ENCODE results near the gene SCP2. TPM values are rescaled to one million over a fixed set of nuclear protein-coding genes. Genes with fewer than 3 reads are reported as not detected.

The SCP2 gene
- total RNA-seq, 1 experiment from 2014 or later: 98.1 TPM

DNA sequence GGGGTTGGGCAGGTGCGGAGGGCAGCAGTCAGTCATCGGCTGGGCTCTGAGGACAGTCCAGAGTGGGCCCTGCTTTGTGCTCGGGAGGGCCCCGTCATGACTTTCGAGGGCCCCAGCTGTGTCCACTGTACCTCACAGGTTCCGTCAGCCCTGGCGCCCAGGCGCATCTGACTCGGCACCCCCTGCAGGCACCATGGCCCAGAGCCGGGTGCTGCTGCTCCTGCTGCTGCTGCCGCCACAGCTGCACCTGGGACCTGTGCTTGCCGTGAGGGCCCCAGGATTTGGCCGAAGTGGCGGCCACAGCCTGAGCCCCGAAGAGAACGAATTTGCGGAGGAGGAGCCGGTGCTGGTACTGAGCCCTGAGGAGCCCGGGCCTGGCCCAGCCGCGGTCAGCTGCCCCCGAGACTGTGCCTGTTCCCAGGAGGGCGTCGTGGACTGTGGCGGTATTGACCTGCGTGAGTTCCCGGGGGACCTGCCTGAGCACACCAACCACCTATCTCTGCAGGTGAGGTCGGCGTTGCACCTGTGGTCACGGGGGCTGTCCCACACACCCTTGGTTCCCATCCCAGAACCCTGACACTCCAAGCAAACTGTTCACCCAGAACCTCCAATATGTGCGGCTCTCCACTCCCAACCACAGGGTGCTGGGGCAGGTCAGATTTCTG lies 142.7 kb downstream of the SCP2 start:
- DNase-seq (ENCODE audit: low read depth, low spot score): no peak
- in situ Hi-C loops (cut with HindIII; ENCODE audit: low pct_unique_long_range_greater_than_20kb, low sequenced_read_pairs): no loop called here

DNA sequence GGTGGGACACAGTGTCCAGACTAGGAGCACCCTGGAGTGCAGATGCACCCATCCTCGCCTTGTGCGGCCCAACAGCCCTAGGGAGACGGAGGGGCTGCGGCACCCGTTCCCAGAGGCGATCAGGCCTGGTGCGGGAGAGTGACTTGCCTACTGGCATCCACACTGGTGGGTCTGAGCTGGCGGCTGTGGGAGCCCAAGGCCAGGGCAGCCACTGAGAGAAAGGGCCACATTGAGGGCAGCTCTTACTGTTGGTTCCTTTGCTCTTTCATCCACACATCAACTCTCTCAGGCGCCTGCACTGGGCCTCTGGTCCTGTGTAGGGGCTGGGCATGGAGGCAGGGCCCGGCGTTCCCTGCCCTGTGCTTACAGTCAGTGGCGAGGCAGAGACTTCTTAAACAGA lies 143.5 kb downstream of the SCP2 start:
- DNase-seq (ENCODE audit: low read depth, low spot score): no peak
- in situ Hi-C loops (cut with HindIII; ENCODE audit: low pct_unique_long_range_greater_than_20kb, low sequenced_read_pairs): no loop called here

DNA sequence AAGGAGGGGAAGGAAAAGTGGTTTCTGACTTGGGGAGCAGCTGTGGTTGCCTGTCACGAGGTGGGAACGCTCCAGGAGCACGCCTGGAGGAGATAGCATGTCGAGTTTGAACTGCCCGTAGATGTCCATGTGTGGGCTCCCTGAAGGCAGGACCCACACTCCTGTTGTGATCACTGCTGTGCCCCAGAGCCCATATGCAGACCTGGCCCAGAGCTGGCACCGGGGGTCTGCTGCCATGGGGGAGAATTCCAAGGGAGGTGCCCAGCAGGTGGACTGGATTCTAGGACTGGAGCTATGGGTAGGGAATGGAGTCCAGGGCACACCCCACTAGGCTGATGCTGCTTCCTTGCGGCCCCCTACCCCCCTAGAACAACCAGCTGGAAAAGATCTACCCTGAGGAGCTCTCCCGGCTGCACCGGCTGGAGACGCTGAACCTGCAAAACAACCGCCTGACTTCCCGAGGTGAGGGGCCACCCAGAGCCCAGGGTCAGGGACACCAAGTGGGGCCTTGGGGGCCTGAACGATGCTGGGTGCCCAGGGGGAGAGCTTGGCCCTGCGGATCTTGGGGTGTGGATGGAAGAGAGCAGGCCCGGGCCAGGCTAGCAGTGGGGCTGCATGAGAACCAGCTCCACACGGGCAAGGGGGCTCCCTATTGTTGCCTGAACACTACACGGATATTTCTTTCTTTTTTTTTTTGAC lies 144.2 kb downstream of the SCP2 start:
- in situ Hi-C loops (cut with HindIII; ENCODE audit: low pct_unique_long_range_greater_than_20kb, low sequenced_read_pairs): no loop called here
- DNase-seq (ENCODE audit: low read depth, low spot score): no peak

DNA sequence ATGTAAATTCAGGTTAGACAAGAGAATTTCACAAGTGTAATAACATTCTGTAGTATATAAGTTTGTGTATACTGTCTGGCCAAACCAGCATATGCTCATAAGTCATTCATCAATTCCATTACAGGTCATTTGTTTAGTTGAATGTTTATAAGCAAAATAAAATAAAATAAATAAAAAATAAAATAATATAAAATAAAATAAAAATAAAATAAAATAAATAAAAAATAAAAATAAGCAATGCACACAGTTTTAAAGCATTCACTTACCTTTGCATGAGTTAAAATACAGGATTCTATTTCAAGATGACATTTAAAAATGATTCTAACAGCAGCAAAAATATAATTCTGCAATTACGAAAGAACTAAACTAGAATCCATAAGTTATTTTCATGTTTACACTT lies 144.8 kb downstream of the SCP2 start:
- DNase-seq (ENCODE audit: low read depth, low spot score): no peak
- in situ Hi-C loops (cut with HindIII; ENCODE audit: low pct_unique_long_range_greater_than_20kb, low sequenced_read_pairs): no loop called here

DNA sequence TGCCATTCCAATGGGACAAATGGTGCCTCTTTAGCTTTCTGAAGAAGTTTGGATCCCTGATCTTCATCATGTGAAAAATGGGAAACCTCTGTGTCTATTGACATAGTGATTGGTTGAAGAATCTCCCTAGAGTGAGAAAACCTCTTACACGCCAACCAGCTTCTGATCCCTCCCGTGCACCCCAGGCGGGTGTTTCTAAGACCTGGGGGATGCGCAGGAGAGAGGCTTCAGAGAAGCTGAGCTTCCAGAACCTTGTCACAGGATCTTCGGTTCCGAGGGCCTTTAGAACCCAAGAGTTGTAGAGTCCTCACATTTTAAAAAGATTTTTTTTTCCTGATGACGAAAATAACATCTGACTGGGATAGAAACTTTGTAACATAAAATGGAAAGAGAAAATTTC lies 146.2 kb downstream of the SCP2 start:
- in situ Hi-C loops (cut with HindIII; ENCODE audit: low pct_unique_long_range_greater_than_20kb, low sequenced_read_pairs): no loop called here
- no peak for DNase-seq (ENCODE audit: low read depth, low spot score)

DNA sequence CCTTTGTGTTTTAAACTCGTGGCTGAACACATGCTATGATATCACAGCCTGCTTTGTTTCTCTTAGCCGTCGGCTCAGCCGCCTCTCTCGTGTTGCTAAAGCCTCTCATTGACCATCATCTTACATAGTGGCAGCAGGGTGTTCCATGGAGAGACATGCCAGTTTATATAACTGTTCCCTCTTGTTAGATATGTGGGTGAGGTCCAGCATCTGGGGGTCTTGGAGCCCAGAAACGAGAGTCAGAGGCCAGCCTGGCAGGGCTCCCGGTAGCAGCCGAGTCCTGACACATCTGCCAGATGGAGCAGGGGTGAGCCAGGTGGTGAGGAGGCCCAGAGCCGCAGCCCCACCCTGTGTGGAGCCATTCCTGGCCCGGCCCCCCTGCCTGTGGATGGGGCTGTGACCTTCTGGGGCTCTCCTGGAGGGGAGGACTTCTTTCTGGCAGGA lies 146.8 kb downstream of the SCP2 start:
- in situ Hi-C loops (cut with HindIII; ENCODE audit: low pct_unique_long_range_greater_than_20kb, low sequenced_read_pairs): no loop called here
- DNase-seq (ENCODE audit: low read depth, low spot score): peak; percentile 33

DNA sequence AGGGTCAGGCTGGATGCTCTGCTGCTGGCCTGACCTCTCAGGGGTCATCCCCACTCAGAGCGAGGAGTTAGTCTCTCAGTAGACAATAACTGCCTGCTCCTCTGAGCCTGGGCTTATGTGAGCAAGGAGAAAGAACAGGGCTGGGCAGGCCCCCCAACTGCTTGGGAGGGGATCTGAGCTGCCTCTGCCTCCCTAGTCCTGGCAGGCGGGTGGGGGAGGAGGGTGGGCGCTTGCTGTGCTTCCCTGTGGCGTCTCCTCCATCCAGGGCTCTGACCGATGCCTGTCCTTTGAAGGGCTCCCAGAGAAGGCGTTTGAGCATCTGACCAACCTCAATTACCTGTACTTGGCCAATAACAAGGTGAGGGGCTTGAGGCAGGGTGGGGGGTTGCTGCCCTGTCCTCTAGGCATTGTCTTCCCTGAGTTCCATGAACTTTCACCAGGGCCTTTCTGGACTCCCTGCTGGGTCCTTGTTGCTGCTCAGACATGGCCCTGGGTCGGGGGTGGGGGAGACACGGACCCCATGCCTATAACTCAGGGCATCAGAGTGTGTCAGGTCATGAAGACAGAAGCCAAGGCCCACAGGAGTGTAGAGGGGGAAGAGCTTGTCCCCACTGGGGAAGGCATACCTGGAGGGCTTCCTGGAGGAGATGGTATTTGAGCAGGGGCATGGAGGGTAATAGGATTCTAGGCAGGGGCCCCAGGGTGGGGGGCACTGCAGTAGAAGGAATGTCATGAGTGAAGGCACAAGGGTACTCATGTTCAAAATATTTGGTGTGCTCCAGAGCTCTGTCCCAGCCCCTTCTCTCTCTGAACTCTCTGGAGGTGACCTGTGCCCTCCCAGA lies 147.5 kb downstream of the SCP2 start:
- in situ Hi-C loops (cut with HindIII; ENCODE audit: low pct_unique_long_range_greater_than_20kb, low sequenced_read_pairs): no loop called here

DNA sequence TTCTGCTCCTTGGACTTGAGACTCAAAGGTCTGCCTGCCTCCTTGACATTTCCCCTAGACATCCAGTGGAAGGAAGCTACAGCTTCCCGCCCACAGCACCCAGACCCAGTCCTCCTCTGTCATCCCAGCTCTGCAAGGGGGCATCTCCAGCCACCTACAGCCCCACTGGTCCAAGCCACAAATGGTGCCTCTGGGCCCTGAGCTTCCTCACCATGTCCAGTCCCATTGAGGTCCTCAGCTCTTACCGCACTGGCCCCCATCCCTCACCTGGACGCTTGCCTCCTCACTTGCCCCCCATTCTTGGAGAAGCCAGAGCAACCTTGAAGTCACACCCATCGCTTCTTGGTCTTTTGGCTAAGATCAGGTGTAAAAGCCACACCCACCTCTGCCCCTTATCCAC lies 148.1 kb downstream of the SCP2 start:
- in situ Hi-C loops (cut with HindIII; ENCODE audit: low pct_unique_long_range_greater_than_20kb, low sequenced_read_pairs): no loop called here
- DNase-seq (ENCODE audit: low read depth, low spot score): no peak

More for the DNA sequence above, 147.5 kb downstream of the SCP2 start:
- DNase-seq (ENCODE audit: low read depth, low spot score): no peak

DNA sequence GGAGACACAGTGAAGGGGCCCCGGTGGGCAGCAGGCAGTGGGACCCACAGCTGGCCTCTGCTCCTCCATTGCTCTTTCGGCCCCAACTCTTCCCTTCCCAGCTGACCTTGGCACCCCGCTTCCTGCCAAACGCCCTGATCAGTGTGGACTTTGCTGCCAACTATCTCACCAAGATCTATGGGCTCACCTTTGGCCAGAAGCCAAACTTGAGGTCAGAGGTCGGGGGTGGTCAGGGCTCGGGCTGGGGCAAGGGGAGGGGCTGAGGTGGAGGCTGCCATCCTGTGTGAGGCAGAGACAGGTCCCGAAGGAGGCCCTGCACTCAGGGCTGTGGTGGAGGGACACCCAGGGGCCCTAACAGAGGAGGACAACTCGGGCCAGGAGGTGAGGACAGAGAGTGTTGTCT lies 148.7 kb downstream of the SCP2 start:
- in situ Hi-C loops (cut with HindIII; ENCODE audit: low pct_unique_long_range_greater_than_20kb, low sequenced_read_pairs): no loop called here
- DNase-seq (ENCODE audit: low read depth, low spot score): no peak

DNA sequence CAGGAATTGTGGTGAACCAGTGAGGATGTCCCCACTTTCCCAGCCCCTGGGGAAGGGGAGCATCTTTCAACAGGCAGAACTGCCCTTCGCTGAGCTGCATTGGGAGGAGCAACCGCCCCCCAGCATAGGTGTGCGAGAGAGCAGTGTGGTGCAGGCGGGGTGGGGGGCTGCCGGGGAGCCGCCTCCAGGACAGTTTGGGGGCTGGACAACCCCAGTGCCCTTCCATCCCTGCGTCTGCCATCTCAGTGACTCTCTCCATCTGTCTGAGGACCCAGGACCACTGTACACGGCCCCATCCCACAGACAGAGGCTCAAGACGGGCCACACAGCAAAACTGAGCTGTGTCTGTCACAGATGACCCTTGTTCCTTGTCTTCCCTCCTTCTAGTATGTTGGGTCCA lies 149.1 kb downstream of the SCP2 start:
- DNase-seq (ENCODE audit: low read depth, low spot score): no peak
- in situ Hi-C loops (cut with HindIII; ENCODE audit: low pct_unique_long_range_greater_than_20kb, low sequenced_read_pairs): no loop called here

DNA sequence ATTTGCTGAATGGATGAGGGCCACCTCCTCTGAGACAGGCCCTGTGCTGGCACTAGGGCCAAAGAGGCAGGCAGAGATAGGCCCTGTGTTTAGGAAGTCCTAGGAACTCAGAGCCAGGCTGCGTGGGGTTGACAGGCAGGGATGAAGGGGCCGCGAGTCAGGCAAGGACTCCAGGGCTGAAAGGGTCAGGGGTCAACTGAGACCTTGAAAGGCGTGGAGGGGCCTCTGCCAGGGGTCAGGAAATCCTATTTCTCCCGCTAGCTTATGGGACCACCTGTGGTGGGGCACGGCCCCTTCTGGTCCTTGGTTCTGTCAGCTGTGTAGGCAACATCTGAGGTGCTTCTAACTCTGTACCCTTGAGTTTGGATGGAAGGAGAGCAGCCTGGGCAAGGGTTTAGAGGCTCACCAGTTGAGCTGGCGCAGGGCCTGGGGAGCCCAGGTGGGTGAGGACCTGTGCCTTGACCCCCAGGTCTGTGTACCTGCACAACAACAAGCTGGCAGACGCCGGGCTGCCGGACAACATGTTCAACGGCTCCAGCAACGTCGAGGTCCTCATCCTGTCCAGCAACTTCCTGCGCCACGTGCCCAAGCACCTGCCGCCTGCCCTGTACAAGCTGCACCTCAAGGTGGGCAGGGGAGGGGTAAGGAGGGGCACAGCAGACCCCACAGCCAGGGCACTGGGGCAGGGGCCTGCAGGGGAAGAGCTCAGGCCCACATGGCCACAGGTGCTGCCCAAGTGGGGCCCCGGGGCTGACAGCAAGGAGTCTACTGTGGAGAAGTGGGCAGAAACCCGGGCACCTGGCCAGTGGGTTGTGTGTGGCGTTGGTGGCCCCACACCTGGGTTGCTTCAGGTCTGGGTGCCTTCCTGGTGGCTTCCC lies 149.9 kb downstream of the SCP2 start:
- no peak for DNase-seq (ENCODE audit: low read depth, low spot score)
- in situ Hi-C loops (cut with HindIII; ENCODE audit: low pct_unique_long_range_greater_than_20kb, low sequenced_read_pairs): no loop called here

DNA sequence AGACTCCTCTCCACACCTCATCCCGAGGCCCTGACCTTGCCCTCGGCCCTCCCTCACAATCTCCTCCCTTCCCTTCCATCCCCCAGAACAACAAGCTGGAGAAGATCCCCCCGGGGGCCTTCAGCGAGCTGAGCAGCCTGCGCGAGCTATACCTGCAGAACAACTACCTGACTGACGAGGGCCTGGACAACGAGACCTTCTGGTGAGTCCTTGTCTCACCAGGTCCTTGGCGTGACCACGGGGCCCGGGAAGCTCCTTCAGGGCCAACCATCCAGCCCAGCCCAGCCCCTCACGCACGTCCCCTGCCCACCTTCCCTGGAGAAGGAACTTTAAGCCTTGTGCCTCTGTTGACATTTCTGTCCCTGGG lies 150.5 kb downstream of the SCP2 start:
- in situ Hi-C loops (cut with HindIII; ENCODE audit: low pct_unique_long_range_greater_than_20kb, low sequenced_read_pairs): no loop called here
- DNase-seq (ENCODE audit: low read depth, low spot score): no peak

DNA sequence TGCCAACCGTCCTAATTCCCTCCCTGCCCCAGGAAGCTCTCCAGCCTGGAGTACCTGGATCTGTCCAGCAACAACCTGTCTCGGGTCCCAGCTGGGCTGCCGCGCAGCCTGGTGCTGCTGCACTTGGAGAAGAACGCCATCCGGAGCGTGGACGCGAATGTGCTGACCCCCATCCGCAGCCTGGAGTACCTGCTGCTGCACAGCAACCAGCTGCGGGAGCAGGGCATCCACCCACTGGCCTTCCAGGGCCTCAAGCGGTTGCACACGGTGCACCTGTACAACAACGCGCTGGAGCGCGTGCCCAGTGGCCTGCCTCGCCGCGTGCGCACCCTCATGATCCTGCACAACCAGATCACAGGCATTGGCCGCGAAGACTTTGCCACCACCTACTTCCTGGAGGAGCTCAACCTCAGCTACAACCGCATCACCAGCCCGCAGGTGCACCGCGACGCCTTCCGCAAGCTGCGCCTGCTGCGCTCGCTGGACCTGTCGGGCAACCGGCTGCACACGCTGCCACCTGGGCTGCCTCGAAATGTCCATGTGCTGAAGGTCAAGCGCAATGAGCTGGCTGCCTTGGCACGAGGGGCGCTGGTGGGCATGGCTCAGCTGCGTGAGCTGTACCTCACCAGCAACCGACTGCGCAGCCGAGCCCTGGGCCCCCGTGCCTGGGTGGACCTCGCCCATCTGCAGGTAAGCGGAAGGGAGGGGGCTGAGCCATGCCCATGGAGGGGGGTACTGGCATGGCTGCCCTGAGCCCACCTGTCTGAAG lies 151.4 kb downstream of the SCP2 start:
- in situ Hi-C loops (cut with HindIII; ENCODE audit: low pct_unique_long_range_greater_than_20kb, low sequenced_read_pairs): no loop called here
- DNase-seq (ENCODE audit: low read depth, low spot score): no peak

DNA sequence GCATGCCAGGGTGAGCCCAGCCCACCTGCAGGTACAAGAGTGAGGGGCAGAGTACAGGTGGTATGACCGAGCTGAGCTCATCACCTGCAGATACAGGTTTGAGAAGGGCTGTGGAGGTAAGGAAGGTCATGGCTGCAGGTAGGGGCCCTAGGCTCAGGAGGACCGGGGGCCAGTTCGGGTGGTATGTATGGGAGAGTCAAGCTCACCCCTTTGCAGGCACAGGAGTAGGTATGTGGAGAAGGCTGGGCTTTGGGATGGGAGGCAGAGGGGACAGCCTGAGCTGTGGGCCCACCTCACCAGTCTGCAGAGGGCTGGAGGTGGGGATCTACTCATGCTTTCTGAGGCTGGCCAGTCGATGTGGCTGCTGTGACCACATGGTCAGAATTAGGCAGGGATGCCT lies 152.2 kb downstream of the SCP2 start:
- no peak for DNase-seq (ENCODE audit: low read depth, low spot score)
- in situ Hi-C loops (cut with HindIII; ENCODE audit: low pct_unique_long_range_greater_than_20kb, low sequenced_read_pairs): no loop called here

DNA sequence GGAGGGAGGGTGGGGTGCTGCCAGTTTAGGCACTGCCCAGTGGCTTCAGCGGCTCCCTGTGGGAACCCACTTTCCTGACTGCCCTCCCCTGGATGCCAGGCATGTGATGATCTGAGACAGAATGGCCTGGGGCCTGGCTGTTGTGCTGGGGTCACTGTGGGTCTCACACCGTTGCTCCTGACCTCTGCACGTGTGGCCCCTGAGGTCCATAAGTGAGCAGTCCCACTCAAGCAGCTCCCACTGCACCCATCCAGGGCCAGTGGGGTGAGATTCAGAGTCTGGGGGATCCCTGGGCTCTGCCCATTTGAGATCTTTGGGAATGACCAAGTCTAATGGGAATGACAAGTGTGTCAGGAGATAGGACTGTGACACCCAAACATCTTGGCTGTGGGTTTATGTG lies 153.0 kb downstream of the SCP2 start:
- in situ Hi-C loops (cut with HindIII; ENCODE audit: low pct_unique_long_range_greater_than_20kb, low sequenced_read_pairs): no loop called here
- DNase-seq (ENCODE audit: low read depth, low spot score): no peak

DNA sequence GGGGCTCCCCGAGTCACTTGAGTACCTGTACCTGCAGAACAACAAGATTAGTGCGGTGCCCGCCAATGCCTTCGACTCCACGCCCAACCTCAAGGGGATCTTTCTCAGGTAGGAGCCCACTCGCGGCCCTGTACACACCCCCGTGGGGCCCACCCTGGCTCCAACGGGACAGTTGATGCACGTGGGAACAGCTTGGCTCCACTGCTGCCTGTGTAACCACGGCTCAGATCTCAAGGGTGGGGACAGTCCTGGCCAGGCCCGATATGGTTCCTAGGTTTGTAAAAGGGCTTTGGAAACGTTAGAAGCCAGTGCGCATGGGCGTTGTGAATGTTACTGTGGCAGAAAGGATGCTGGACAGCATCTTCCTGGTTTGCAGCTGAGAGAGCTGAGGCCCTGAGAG lies 153.7 kb downstream of the SCP2 start:
- DNase-seq (ENCODE audit: low read depth, low spot score): no peak
- in situ Hi-C loops (cut with HindIII; ENCODE audit: low pct_unique_long_range_greater_than_20kb, low sequenced_read_pairs): no loop called here

DNA sequence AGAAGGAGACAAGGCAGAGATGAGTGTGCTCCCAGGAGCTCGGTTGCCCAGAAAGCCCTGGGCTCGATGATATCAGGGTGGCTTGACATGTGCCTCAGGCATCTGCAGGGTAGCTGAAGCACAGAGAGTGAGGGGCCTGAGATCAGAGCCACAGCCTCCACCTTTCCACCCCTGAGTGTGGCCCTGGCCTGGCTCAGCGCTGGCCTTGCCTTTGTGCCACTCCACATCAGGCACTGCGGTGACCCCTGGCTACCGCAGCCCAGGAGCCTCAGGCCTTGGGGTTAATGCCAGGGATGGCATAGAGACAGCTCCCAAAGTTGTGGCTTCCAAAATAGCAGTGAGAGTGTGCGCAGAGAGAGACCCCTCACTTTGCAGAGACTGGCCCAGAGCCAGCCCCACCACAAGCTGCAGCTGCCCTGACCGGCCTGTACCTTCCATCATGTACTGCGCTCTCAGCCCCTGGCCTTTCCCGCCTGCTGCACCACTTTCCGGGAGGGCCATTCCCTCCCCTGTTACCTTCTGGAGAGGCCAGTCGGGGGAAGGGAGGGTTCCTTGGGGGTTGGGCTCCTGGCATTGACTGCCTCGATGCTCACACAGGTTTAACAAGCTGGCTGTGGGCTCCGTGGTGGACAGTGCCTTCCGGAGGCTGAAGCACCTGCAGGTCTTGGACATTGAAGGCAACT lies 154.4 kb downstream of the SCP2 start:
- no peak for DNase-seq (ENCODE audit: low read depth, low spot score)
- in situ Hi-C loops (cut with HindIII; ENCODE audit: low pct_unique_long_range_greater_than_20kb, low sequenced_read_pairs): no loop called here

Data from SK-MEL-5 (cell line).